GM23338 (cell line): ENCODE results near the gene KRT17.

Experiments used
- EZH2 ChIP-seq: fragments of 200-600 bp; sonication (generic); IDR thresholded peaks from one replicate; pipeline ENCODE4 v1.8.0; 2017; ENCODE audit warnings: antibody characterized with exemption, mild to moderate bottlenecking, low read depth; ENCODE audit not compliant: unreplicated experiment
- POLR2AphosphoS5 ChIP-seq: IDR thresholded peaks from 2 replicates; pipeline ENCODE4 v1.6.1; 2016; ENCODE audit warnings: antibody characterized with exemption, low read depth
- ZNF331 ChIP-seq: fragments of 250-450 bp; sonication (Bioruptor Pico); IDR thresholded peaks from 2 replicates; pipeline ENCODE4 v1.5.0; 2020; ENCODE audit warnings: low read depth, mild to moderate bottlenecking, moderate library complexity
- TF ChIP-seq, protein P1 (sequence below), 2 experiments: fragments of 200-600 bp in 1 of 2; sonication (generic) in 1 of 2; conservative IDR thresholded peaks; 2 replicates each; pipeline versions ENCODE4 v1.5.1 to v1.6.1; 2016 to 2017; ENCODE audit warnings: antibody characterized with exemption in 2 of 2, low read depth in 2 of 2, mild to moderate bottlenecking in 2 of 2, moderate library complexity in 1 of 2
- TF ChIP-seq, protein P2 (sequence below): IDR thresholded peaks from one replicate; pipeline ENCODE4 v1.6.1; 2018; ENCODE audit warnings: antibody characterized with exemption; ENCODE audit not compliant: unreplicated experiment

DNA sequence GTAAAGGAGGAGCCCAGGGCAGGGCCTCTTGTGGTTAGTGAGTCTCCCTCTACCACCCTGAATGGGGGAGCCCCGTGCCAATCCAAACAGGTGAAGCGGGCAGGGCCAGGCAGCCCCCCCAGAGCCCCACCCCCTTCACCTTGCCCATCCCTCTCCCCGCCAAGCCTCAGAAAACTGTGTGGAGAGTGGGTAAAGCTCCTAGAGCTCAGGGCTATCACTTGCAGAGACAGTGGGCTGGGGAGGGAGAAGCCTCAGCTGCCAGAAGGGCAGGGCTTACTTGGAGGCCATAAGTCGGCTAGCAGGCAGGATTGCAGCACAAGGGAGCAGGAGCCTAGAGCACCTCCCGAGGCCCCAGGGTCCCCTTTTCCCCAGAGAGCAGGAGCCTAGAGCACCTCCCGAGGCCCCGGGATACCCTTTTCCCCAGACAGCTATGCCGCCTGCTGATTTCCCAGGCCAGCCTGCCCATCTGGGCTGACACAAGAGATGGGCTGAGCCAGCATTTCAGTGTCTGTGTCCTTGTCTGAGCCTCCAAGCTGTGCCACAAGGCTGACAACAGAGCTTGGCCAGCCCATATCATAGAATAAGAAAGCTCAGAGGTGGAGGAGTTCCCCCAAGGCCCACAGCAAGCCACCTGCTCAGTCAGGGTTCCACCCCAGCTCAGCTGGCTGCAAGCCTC, 30.9 kb downstream of the KRT17 start:
- no peak for TF ChIP-seq EZH2
- TF ChIP-seq, protein P1, sequence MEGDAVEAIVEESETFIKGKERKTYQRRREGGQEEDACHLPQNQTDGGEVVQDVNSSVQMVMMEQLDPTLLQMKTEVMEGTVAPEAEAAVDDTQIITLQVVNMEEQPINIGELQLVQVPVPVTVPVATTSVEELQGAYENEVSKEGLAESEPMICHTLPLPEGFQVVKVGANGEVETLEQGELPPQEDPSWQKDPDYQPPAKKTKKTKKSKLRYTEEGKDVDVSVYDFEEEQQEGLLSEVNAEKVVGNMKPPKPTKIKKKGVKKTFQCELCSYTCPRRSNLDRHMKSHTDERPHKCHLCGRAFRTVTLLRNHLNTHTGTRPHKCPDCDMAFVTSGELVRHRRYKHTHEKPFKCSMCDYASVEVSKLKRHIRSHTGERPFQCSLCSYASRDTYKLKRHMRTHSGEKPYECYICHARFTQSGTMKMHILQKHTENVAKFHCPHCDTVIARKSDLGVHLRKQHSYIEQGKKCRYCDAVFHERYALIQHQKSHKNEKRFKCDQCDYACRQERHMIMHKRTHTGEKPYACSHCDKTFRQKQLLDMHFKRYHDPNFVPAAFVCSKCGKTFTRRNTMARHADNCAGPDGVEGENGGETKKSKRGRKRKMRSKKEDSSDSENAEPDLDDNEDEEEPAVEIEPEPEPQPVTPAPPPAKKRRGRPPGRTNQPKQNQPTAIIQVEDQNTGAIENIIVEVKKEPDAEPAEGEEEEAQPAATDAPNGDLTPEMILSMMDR (conservative IDR thresholded peaks at IDR 0.05; ENCODE audit: low read depth in 2 of 2), result no peak
- no peak for TF ChIP-seq ZNF331
- TF ChIP-seq, protein P2, sequence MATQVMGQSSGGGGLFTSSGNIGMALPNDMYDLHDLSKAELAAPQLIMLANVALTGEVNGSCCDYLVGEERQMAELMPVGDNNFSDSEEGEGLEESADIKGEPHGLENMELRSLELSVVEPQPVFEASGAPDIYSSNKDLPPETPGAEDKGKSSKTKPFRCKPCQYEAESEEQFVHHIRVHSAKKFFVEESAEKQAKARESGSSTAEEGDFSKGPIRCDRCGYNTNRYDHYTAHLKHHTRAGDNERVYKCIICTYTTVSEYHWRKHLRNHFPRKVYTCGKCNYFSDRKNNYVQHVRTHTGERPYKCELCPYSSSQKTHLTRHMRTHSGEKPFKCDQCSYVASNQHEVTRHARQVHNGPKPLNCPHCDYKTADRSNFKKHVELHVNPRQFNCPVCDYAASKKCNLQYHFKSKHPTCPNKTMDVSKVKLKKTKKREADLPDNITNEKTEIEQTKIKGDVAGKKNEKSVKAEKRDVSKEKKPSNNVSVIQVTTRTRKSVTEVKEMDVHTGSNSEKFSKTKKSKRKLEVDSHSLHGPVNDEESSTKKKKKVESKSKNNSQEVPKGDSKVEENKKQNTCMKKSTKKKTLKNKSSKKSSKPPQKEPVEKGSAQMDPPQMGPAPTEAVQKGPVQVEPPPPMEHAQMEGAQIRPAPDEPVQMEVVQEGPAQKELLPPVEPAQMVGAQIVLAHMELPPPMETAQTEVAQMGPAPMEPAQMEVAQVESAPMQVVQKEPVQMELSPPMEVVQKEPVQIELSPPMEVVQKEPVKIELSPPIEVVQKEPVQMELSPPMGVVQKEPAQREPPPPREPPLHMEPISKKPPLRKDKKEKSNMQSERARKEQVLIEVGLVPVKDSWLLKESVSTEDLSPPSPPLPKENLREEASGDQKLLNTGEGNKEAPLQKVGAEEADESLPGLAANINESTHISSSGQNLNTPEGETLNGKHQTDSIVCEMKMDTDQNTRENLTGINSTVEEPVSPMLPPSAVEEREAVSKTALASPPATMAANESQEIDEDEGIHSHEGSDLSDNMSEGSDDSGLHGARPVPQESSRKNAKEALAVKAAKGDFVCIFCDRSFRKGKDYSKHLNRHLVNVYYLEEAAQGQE, result no peak
- TF ChIP-seq POLR2AphosphoS5, result no peak
